GM12878 (cell line): ENCODE data around the gene CCT6A. TPM values are rescaled to one million over a fixed set of nuclear protein-coding genes. Genes with fewer than 3 reads are reported as not detected.

Experiments used
- ATAC-seq: fragments of 200-7000 bp; cut with Tn5 transposase; 3 replicates; pipeline ENCODE4 v1.9.1; 2020; ENCODE audit warnings: mild to moderate bottlenecking, moderate library complexity
- BruUV-seq: library from RNA; stranded (reverse); fragments of 400-500 nt; replicated peaks from 2 replicates; lab custom pipeline; 2021; lab: Mats Ljungman, UMichigan
- CTCF ChIA-PET: fragments of 300-600 bp; sonication (Branson Sonifier 250); formaldehyde crosslinking; extraction: SDS; loops from one replicate; lab custom pipeline; 2021; ENCODE audit warnings: inconsistent platforms; lab: Yijun Ruan, JAX
- POLR2A ChIA-PET: fragments of 350-600 bp; formaldehyde crosslinking; extraction: SDS; loops from one replicate; lab custom pipeline; 2021; ENCODE audit warnings: inconsistent platforms; lab: Charles Lee
- RAD21 ChIA-PET: fragments of 300-600 bp; sonication (Branson Sonifier 250); formaldehyde crosslinking; loops from one replicate; lab custom pipeline; 2023; ENCODE audit warnings: antibody characterized with exemption; ENCODE audit not compliant: unreplicated experiment; lab: Charles Lee
- SMC1A ChIA-PET: fragments of 300-600 bp; sonication (Branson Sonifier 250); formaldehyde crosslinking; loops from one replicate; lab custom pipeline; 2023; ENCODE audit not compliant: unreplicated experiment, uncharacterized antibody; lab: Charles Lee
- DNase-seq: peaks from one replicate; pipeline ENCODE4 v3.0.0-alpha.2; 2011; ENCODE audit warnings: low read depth, low spot score
- FAIRE-seq: peaks from 3 replicates; lab custom pipeline; 2011; peaks lifted over from hg19 to GRCh38; lab: Jason Lieb, UNC
- H2AFZ ChIP-seq: 2 replicates; pipeline ENCODE4 v1.6.0; 2011; ENCODE audit warnings: low read depth, low read length, control low read depth; ENCODE audit not compliant: control insufficient read depth
- H3K27ac ChIP-seq: 2 replicates; pipeline ENCODE4 v1.5.1; 2011; ENCODE audit warnings: control low read depth; ENCODE audit not compliant: control insufficient read depth, insufficient read depth
- H3K27me3 ChIP-seq, 2 experiments: replicated peaks in 1 of 2; 2 replicates each; pipeline versions ENCODE4 v1.6.0 to v1.6.1; 2011; ENCODE audit warnings: low read length in 1 of 2; ENCODE audit not compliant: control insufficient read depth in 2 of 2, insufficient read depth in 2 of 2
- H3K36me3 ChIP-seq, 2 experiments: 2 replicates each; pipeline ENCODE4 v1.5.1; 2011; ENCODE audit warnings: low read length in 1 of 2; ENCODE audit not compliant: control insufficient read depth in 2 of 2, insufficient read depth in 2 of 2
- H3K4me1 ChIP-seq: 2 replicates; pipeline ENCODE4 v1.6.1; 2011; ENCODE audit warnings: mild to moderate bottlenecking, low read length, moderate library complexity, mixed read lengths; ENCODE audit not compliant: control insufficient read depth, insufficient read depth
- H3K4me2 ChIP-seq: 2 replicates; pipeline ENCODE4 v1.6.0; 2011; ENCODE audit warnings: control low read depth; ENCODE audit not compliant: control insufficient read depth, insufficient read depth
- H3K4me3 ChIP-seq: fragments of 200-600 bp; sonication (generic); 2 replicates; pipeline ENCODE4 v1.5.1; 2016
- H3K79me2 ChIP-seq: 2 replicates; pipeline ENCODE4 v1.6.0; 2011; ENCODE audit warnings: low read length; ENCODE audit not compliant: control insufficient read depth, insufficient read depth
- H3K9ac ChIP-seq: 2 replicates; pipeline ENCODE4 v1.8.0; 2011; ENCODE audit warnings: low read length, control low read depth, mixed read lengths; ENCODE audit not compliant: control insufficient read depth, insufficient read depth
- H3K9me3 ChIP-seq: replicated peaks from 3 replicates; pipeline ENCODE4 v1.5.1; 2011; ENCODE audit warnings: mild to moderate bottlenecking, low read length; ENCODE audit not compliant: control insufficient read depth, insufficient read depth
- H4K20me1 ChIP-seq: 2 replicates; pipeline ENCODE4 v1.6.0; 2011; ENCODE audit not compliant: control insufficient read depth, insufficient read depth
- BMI1 ChIP-seq: fragments of 450-650 bp; IDR thresholded peaks from 2 replicates; pipeline ENCODE4 v1.6.1; 2016; ENCODE audit warnings: mild to moderate bottlenecking, moderate library complexity, borderline replicate concordance
- BRCA1 ChIP-seq: IDR thresholded peaks from 2 replicates; pipeline ENCODE4 v1.6.1; 2011; ENCODE audit warnings: low read depth, low read length, improper control_type of control experiment
- CEBPZ ChIP-seq: fragments of 150-350 bp; IDR thresholded peaks from 2 replicates; pipeline ENCODE4 v1.6.1; 2016; ENCODE audit warnings: low read depth, low read length
- CTCF ChIP-seq, 3 experiments: IDR thresholded peaks in 2 of 3; conservative IDR thresholded peaks in 1 of 3; 2 replicates each; pipeline ENCODE4 v1.5.1; 2011; ENCODE audit warnings: low read depth in 3 of 3, low read length in 3 of 3, mild to moderate bottlenecking in 3 of 3, control low read depth in 2 of 3, moderate library complexity in 2 of 3, inconsistent platforms in 1 of 3, mixed read lengths in 1 of 3; ENCODE audit not compliant: control insufficient read depth in 2 of 3, insufficient read depth in 1 of 3; ENCODE audit errors: extremely low read depth in 1 of 3
- ESRRA ChIP-seq: IDR thresholded peaks from 2 replicates; pipeline ENCODE4 v1.6.1; 2012; ENCODE audit warnings: mild to moderate bottlenecking, low read length, improper control_type of control experiment
- FOS ChIP-seq: IDR thresholded peaks from 3 replicates; pipeline ENCODE4 v1.6.1; 2011; ENCODE audit warnings: borderline replicate concordance; ENCODE audit not compliant: insufficient read length; ENCODE audit errors: extremely low read depth
- HDAC6 ChIP-seq: fragments of 200-600 bp; sonication (generic); IDR thresholded peaks from one replicate; pipeline ENCODE4 v1.8.0; 2017; ENCODE audit warnings: antibody characterized with exemption; ENCODE audit not compliant: unreplicated experiment
- IKZF1 ChIP-seq: fragments of 450-650 bp; conservative IDR thresholded peaks from 2 replicates; pipeline ENCODE4 v1.6.1; 2017; ENCODE audit warnings: antibody characterized with exemption, mild to moderate bottlenecking
- KAT2A ChIP-seq: conservative IDR thresholded peaks from 2 replicates; pipeline ENCODE4 v1.6.1; 2011; ENCODE audit warnings: low read depth, low read length; ENCODE audit not compliant: control insufficient read depth
- MYB ChIP-seq: fragments of 150-350 bp; IDR thresholded peaks from 2 replicates; pipeline ENCODE4 v1.6.1; 2014; ENCODE audit warnings: mild to moderate bottlenecking, low read depth, low read length, borderline replicate concordance
- RFX5 ChIP-seq: IDR thresholded peaks from 2 replicates; pipeline ENCODE4 v1.6.1; 2011; ENCODE audit warnings: low read depth, low read length, improper control_type of control experiment
- SRF ChIP-seq, 2 experiments: IDR thresholded peaks; 2 replicates each; pipeline ENCODE4 v1.6.1; 2011; ENCODE audit warnings: low read depth in 2 of 2, low read length in 2 of 2, mild to moderate bottlenecking in 1 of 2, moderate library complexity in 1 of 2
- SUZ12 ChIP-seq: fragments of 200-600 bp; sonication (generic); IDR thresholded peaks from one replicate; pipeline ENCODE4 v1.6.1; 2018; ENCODE audit warnings: antibody characterized with exemption, mild to moderate bottlenecking; ENCODE audit not compliant: unreplicated experiment
- TCF12 ChIP-seq: IDR thresholded peaks from 2 replicates; pipeline ENCODE4 v1.6.1; 2011; ENCODE audit warnings: low read depth, mild to moderate bottlenecking, low read length
- ZBTB4 ChIP-seq: fragments of 450-650 bp; formaldehyde crosslinking; IDR thresholded peaks from 2 replicates; pipeline ENCODE4 v1.4.0; 2022; ENCODE audit warnings: mild to moderate bottlenecking, moderate library complexity
- WGBS: methylation state at CpG from one replicate; pipeline ENCODE4 v1.1.6; 2016; ENCODE audit warnings: low lambda C conversion rate; ENCODE audit not compliant: insufficient replicate concordance, insufficient coverage; ENCODE audit errors: missing lambda C conversion rate; 5-methylcytosine and 5-hydroxymethylcytosine counted together
- in situ Hi-C: fragments of 300-500 bp; cut with MboI; formaldehyde crosslinking; loops from 9 replicates; pipeline ENCODE4 v1.14.3; 2018; ENCODE audit warnings: mixed read lengths
- intact Hi-C: fragments of 100-400 bp; cut with micrococcal nuclease; formaldehyde crosslinking; loops from one replicate; pipeline ENCODE4 v1.14.2; 2022; ENCODE audit not compliant: unreplicated experiment
- polyA plus RNA-seq, 11 experiments: library from polyadenylated mRNA; depleted of rRNA in 4 of 11; unstranded in 6 of 11; stranded (reverse) in 5 of 11; fragments of >200 nt; fragmentation: Nextera tagmentation in 4 of 11; fragmentation: Illumina TruSeq in 1 of 11; extraction: Ambion mirVana in 4 of 11; extraction: Trizol in 1 of 11; gene quantifications; 1 replicate in 1 of 11; 2 replicates in 10 of 11; pipeline versions ENCODE4 v1.2.1 to v1.2.3, GENCODE V29; 2011 to 2016; ENCODE audit warnings: inconsistent platforms in 2 of 11, missing spikeins in 2 of 11, low read depth in 1 of 11
- total RNA-seq, 4 experiments: library from RNA; depleted of rRNA in 3 of 4; stranded (reverse); fragments of >200 nt in 3 of 4; fragmentation: Illumina TruSeq in 1 of 4; extraction: Trizol in 1 of 4; gene quantifications; 2 replicates each; pipeline versions ENCODE4 v1.2.1 to v1.2.3, GENCODE V29; 2013 to 2021

Gene CCT6A
- total and polyA plus RNA-seq, 10 of the 15 experiments (the other 5 are each of a cell fraction or from before 2014, with no cell fraction given) = 191 to 480 (median 296) TPM

GRCh38 chr7:56062382-56062781 lies 10.8 kb downstream of the CCT6A start:
- H3K4me2 ChIP-seq = no peak overlapping the region
- FAIRE-seq (no peak), DNase-seq (no peak), ATAC-seq (no peak)
- in situ Hi-C loops (no loop called here), intact Hi-C loops (loop anchor here (5.0 kb wide), 2 partner anchors 95 to 755 kb away; no protein-coding TSS in a partner anchor)
- no peaks in the 10 kb centered on the region for H4K20me1 ChIP-seq
- no peaks in the 10 kb centered on the region for H3K9me3 ChIP-seq
- 74% methylated on average over 2 of the region's 2 CpGs for WGBS
- H3K36me3 ChIP-seq = peaks cover 0 to 21% of the 10 kb centered on the region in 2 experiments; a peak in 2 of 4 replicates
- no peak overlapping the region for H3K4me3 ChIP-seq
- H3K79me2 ChIP-seq = peaks cover 22% of the 10 kb centered on the region
- H3K27me3 ChIP-seq = no peaks in the 10 kb centered on the region
- BruUV-seq = no TSS peak
- SMC1A ChIA-PET = interaction anchor here (1.0 to 2.5 kb wide), 2 partner anchors 8 to 11 kb away, joined by 5 to 13 read pairs; partner anchors contain the start of genes CCT6A and PSPH
- H3K4me1 ChIP-seq = peaks cover 6% of the 10 kb centered on the region; the same call in 1 of the 2 replicates
- no peak overlapping the region for H3K27ac ChIP-seq
- H2AFZ ChIP-seq = no peak overlapping the region
- POLR2A ChIA-PET = interaction anchor here (1.2 to 4.3 kb wide), 4 partner anchors 8 to 49 kb away, joined by 4 to 29 read pairs (median 12); partner anchors contain the start of genes CCT6A and PSPH
- CTCF ChIA-PET = interaction anchor here (0.9 to 4.3 kb wide), 5 partner anchors 9 to 58 kb away, joined by 3 to 34 read pairs (median 5); partner anchors contain the start of gene PSPH
- RAD21 ChIA-PET = interaction anchor here (0.8 to 3.6 kb wide), 2 partner anchors 8 to 11 kb away, joined by 4 to 23 read pairs; partner anchors contain the start of genes CCT6A and PSPH
- no peak overlapping the region for H3K9ac ChIP-seq
- TF ChIP-seq BMI1 (no peak), CEBPZ (no peak), ZBTB4 (no peak), SRF (IDR thresholded peaks at IDR 0.05; ENCODE audit: low read depth in 2 of 2, low read length in 2 of 2) (no peak), MYB (no peak), KAT2A (no peak), RFX5 (no peak), TCF12 (no peak), IKZF1 (no peak), FOS (no peak), CTCF (IDR thresholded peaks at IDR 0.05 in 2 of 3, conservative IDR thresholded peaks at IDR 0.05 in 1 of 3; ENCODE audit: control insufficient read depth in 2 of 3, extremely low read depth in 1 of 3, insufficient read depth in 1 of 3, low read depth in 3 of 3, low read length in 3 of 3) (no peak), BRCA1 (no peak), SUZ12 (no peak), HDAC6 (no peak), ESRRA (no peak)
